ENCODE results near the gene SEMA4C. TPM values are rescaled to one million over a fixed set of nuclear protein-coding genes. Genes with fewer than 3 reads are reported as not detected.

Gene SEMA4C
- 91.4 and 118 TPM in 2 replicates for total RNA-seq (2014; rRNA removed)
- 18.2 TPM for polyA plus RNA-seq (2012)

- DNase-seq (ENCODE audit: low read depth), result peak; percentile 62
These were observed at the start of gene SEMA4C for GRCh38 chr2:96869822-96870625. SEMA4C (minus strand) TSS chr2:96870080; CDS start chr2:96867886, 2,194 bp downstream.

GRCh38 chr2:96918754-96919550 is 49.1 kb upstream of the SEMA4C start:
- DNase-seq (ENCODE audit: low read depth), result no peak

- no peak for DNase-seq (ENCODE audit: low read depth)
These were observed 48.3 kb upstream of the SEMA4C start for GRCh38 chr2:96918092-96918753.

- DNase-seq (ENCODE audit: low read depth), result no peak
These were observed 47.0 kb upstream of the SEMA4C start for GRCh38 chr2:96916646-96917543.

- DNase-seq (ENCODE audit: low read depth), result no peak
These were observed 46.3 kb upstream of the SEMA4C start for GRCh38 chr2:96916156-96916630.

GRCh38 chr2:96914332-96914731 is 44.5 kb upstream of the SEMA4C start:
- DNase-seq (ENCODE audit: low read depth), result no peak

GRCh38 chr2:96913398-96914202 is 43.7 kb upstream of the SEMA4C start:
- no peak for DNase-seq (ENCODE audit: low read depth)

GRCh38 chr2:96913117-96913397 is 43.2 kb upstream of the SEMA4C start:
- DNase-seq (ENCODE audit: low read depth), result no peak

- DNase-seq (ENCODE audit: low read depth), result no peak
These were observed 42.7 kb upstream of the SEMA4C start for GRCh38 chr2:96912346-96913116.

GRCh38 chr2:96909611-96910021 is 39.7 kb upstream of the SEMA4C start:
- no peak for DNase-seq (ENCODE audit: low read depth)

- peak; percentile 71 for DNase-seq (ENCODE audit: low read depth)
These were observed 37.5 kb upstream of the SEMA4C start for GRCh38 chr2:96907115-96908041.

- DNase-seq (ENCODE audit: low read depth), result peak; percentile 53
These were observed 36.8 kb upstream of the SEMA4C start for GRCh38 chr2:96906729-96907114.

GRCh38 chr2:96903815-96904214 is 33.9 kb upstream of the SEMA4C start:
- DNase-seq (ENCODE audit: low read depth), result no peak

GRCh38 chr2:96903318-96903717 is 33.4 kb upstream of the SEMA4C start:
- DNase-seq (ENCODE audit: low read depth), result no peak

GRCh38 chr2:96900237-96900636 is 30.4 kb upstream of the SEMA4C start:
- DNase-seq (ENCODE audit: low read depth), result no peak

GRCh38 chr2:96899413-96899741 is 29.5 kb upstream of the SEMA4C start:
- no peak for DNase-seq (ENCODE audit: low read depth)

- peak; percentile 89 for DNase-seq (ENCODE audit: low read depth)
These were observed 28.9 kb upstream of the SEMA4C start for GRCh38 chr2:96898641-96899412.

GRCh38 chr2:96898135-96898505 is 28.2 kb upstream of the SEMA4C start:
- no peak for DNase-seq (ENCODE audit: low read depth)

Data from LHCN-M2 (cell line).